Activated CD8-positive, alpha-beta memory T cell treated with anti-CD3 and anti-CD28 coated beads for 1 hour (primary cell): ENCODE data around the gene DERL2.

Experiments
- DNase-seq, 2 donors: peaks; one replicate each; pipeline ENCODE4 v3.0.0-alpha.2; 2020; ENCODE audit warnings: low read depth in 1 of 2; ENCODE audit errors: extremely low read depth in 1 of 2

DERL2 gene

GRCh38 chr17:5502552-5502951 lies 16.6 kb upstream of the DERL2 start:
- no peak for DNase-seq

GRCh38 chr17:5501685-5502084 lies 15.7 kb upstream of the DERL2 start:
- no peak for DNase-seq

GRCh38 chr17:5500589-5501391 lies 14.8 kb upstream of the DERL2 start:
- peak; percentile 62 to 65 for DNase-seq

GRCh38 chr17:5500247-5500588 lies 14.2 kb upstream of the DERL2 start:
- DNase-seq = no peak

GRCh38 chr17:5499476-5500231 lies 13.7 kb upstream of the DERL2 start:
- DNase-seq = no peak

GRCh38 chr17:5492970-5493369 lies 7.0 kb upstream of the DERL2 start:
- DNase-seq = no peak

GRCh38 chr17:5488752-5489151 lies 2.8 kb upstream of the DERL2 start:
- DNase-seq = no peak

- peak; percentile 88 to 95 for DNase-seq
Measured at GRCh38 chr17:5486206-5487124, 487 bp upstream of the DERL2 start, which contains the start of gene MIS12. MIS12 (plus strand) TSS chr17:5486566; CDS start chr17:5488863, 2,297 bp downstream.

GRCh38 chr17:5481451-5481850 lies 4.5 kb downstream of the DERL2 start:
- DNase-seq = no peak

GRCh38 chr17:5480962-5481361 lies 5.0 kb downstream of the DERL2 start:
- no peak for DNase-seq

- DNase-seq = no peak
Measured at GRCh38 chr17:5478992-5479391, 7.0 kb downstream of the DERL2 start.

- no peak for DNase-seq
Measured at GRCh38 chr17:5473906-5474305, 12.1 kb downstream of the DERL2 start.

GRCh38 chr17:5472511-5472910 lies 13.5 kb downstream of the DERL2 start:
- no peak for DNase-seq

GRCh38 chr17:5468075-5468473 lies 17.9 kb downstream of the DERL2 start:
- no peak for DNase-seq

- DNase-seq = no peak
Measured at GRCh38 chr17:5467416-5467815, 18.6 kb downstream of the DERL2 start.

GRCh38 chr17:5466295-5466694 lies 19.7 kb downstream of the DERL2 start:
- no peak for DNase-seq

- DNase-seq = no peak
Measured at GRCh38 chr17:5464717-5465507, 21.1 kb downstream of the DERL2 start.

GRCh38 chr17:5446786-5447185 lies 39.2 kb downstream of the DERL2 start:
- no peak for DNase-seq

- DNase-seq = no peak
Measured at GRCh38 chr17:5444209-5444608, 41.8 kb downstream of the DERL2 start.

- no peak for DNase-seq
Measured at GRCh38 chr17:5443728-5444127, 42.2 kb downstream of the DERL2 start.

GRCh38 chr17:5439446-5439764 lies 46.6 kb downstream of the DERL2 start:
- DNase-seq = no peak
